Keratinocyte (primary cell): Measurements from ENCODE around the gene SPATA9. TPM values are rescaled to one million over a fixed set of nuclear protein-coding genes. Genes with fewer than 3 reads are reported as not detected.
A peak's percentile ranks its signal among the peaks of the same experiment; 100 is the strongest.

Experiments used
- DNase-seq: peaks from one replicate; pipeline ENCODE4 v3.0.0-alpha.2; 2011; ENCODE audit warnings: low read depth, missing footprints, low spot score
- FAIRE-seq: peaks from 2 replicates; lab custom pipeline; 2011; peaks lifted over from hg19 to GRCh38; lab: Jason Lieb, UNC
- H2AFZ ChIP-seq: 2 replicates; pipeline ENCODE4 v1.6.0; 2012; ENCODE audit warnings: low read length, control low read depth, inconsistent platforms; ENCODE audit not compliant: control insufficient read depth
- H3K27ac ChIP-seq: 2 replicates; pipeline ENCODE4 v1.5.1; 2011; ENCODE audit warnings: low read length; ENCODE audit not compliant: control insufficient read depth, insufficient read depth
- H3K27me3 ChIP-seq: 3 replicates; pipeline ENCODE4 v1.6.0; 2011; ENCODE audit warnings: low read length; ENCODE audit not compliant: control insufficient read depth, insufficient read depth; ENCODE audit errors: extremely low read depth
- H3K36me3 ChIP-seq, 2 experiments: 2 replicates in 1 of 2; 3 replicates in 1 of 2; pipeline ENCODE4 v1.5.1; 2011; ENCODE audit warnings: low read length in 2 of 2, mild to moderate bottlenecking in 1 of 2; ENCODE audit not compliant: control insufficient read depth in 2 of 2, insufficient read depth in 2 of 2; ENCODE audit errors: extremely low read depth in 1 of 2
- H3K4me1 ChIP-seq: 3 replicates; pipeline ENCODE4 v1.5.1; 2011; ENCODE audit warnings: low read length; ENCODE audit not compliant: control insufficient read depth, insufficient read depth; ENCODE audit errors: extremely low read depth
- H3K4me2 ChIP-seq: 3 replicates; pipeline ENCODE4 v1.6.0; 2011; ENCODE audit warnings: low read depth, low read length; ENCODE audit not compliant: control insufficient read depth, insufficient read depth; ENCODE audit errors: extremely low read depth
- H3K4me3 ChIP-seq, 3 experiments: fragments of 200-600 bp in 1 of 3; sonication (generic) in 1 of 3; 2 replicates in 2 of 3; 3 replicates in 1 of 3; pipeline ENCODE4 v1.5.1; 2011 to 2016; ENCODE audit warnings: low read length in 3 of 3, mild to moderate bottlenecking in 3 of 3, control low read depth in 2 of 3, inconsistent platforms in 1 of 3, low read depth in 1 of 3, mixed read lengths in 1 of 3, mixed run types in 1 of 3, moderate library complexity in 1 of 3; ENCODE audit not compliant: control insufficient read depth in 2 of 3, insufficient read depth in 2 of 3; ENCODE audit errors: extremely low read depth in 1 of 3
- H3K79me2 ChIP-seq: 2 replicates; pipeline ENCODE4 v1.6.0; 2012; ENCODE audit warnings: low read length; ENCODE audit not compliant: control insufficient read depth, insufficient read depth
- H3K9ac ChIP-seq: 3 replicates; pipeline ENCODE4 v1.6.0; 2011; ENCODE audit warnings: low read length; ENCODE audit not compliant: control insufficient read depth, insufficient read depth; ENCODE audit errors: extremely low read depth
- H3K9me1 ChIP-seq: 3 replicates; pipeline ENCODE4 v1.6.0; 2011; ENCODE audit warnings: low read length; ENCODE audit not compliant: control insufficient read depth, insufficient read depth; ENCODE audit errors: extremely low read depth
- H3K9me3 ChIP-seq: 2 replicates; pipeline ENCODE4 v1.5.1; 2012; ENCODE audit warnings: low read depth, low read length; ENCODE audit not compliant: control insufficient read depth
- H4K20me1 ChIP-seq: 3 replicates; pipeline ENCODE4 v1.6.0; 2011; ENCODE audit warnings: low read length; ENCODE audit not compliant: control insufficient read depth, insufficient read depth; ENCODE audit errors: extremely low read depth
- EZH2 ChIP-seq: IDR thresholded peaks from one replicate; pipeline ENCODE4 v1.6.1; 2012; ENCODE audit warnings: inconsistent platforms, mild to moderate bottlenecking, low read length, moderate library complexity
- dilution Hi-C: fragments of 300-500 bp; cut with MboI; formaldehyde crosslinking; loops from one replicate; pipeline ENCODE4 v1.7.0; 2020; ENCODE audit warnings: low sequenced_read_pairs; ENCODE audit not compliant: extremely low pct_ligation_motif_present
- polyA plus RNA-seq, 5 experiments: library from polyadenylated mRNA; depleted of rRNA in 3 of 5; stranded (reverse) in 3 of 5; stranded (forward) in 1 of 5; unstranded in 1 of 5; fragments of >200 nt; gene quantifications; 1 replicate in 1 of 5; 2 replicates in 3 of 5; 3 replicates in 1 of 5; pipeline versions ENCODE4 v1.2.1 to v1.2.3, GENCODE V29; 2011 to 2012; ENCODE audit warnings: missing spikeins in 2 of 5, low read depth in 1 of 5, low replicate concordance in 1 of 5
- TF ChIP-seq, protein P1 (sequence below), 3 experiments: IDR thresholded peaks in 1 of 3; conservative IDR thresholded peaks in 1 of 3; optimal IDR thresholded peaks in 1 of 3; 2 replicates in 2 of 3; 3 replicates in 1 of 3; pipeline versions ENCODE3 to v1.5.1; 2011; ENCODE audit warnings: low read length in 3 of 3, mild to moderate bottlenecking in 3 of 3, moderate library complexity in 2 of 3, control low read depth in 1 of 3, inconsistent platforms in 1 of 3; ENCODE audit not compliant: insufficient read depth in 2 of 3; ENCODE audit errors: extremely low read depth in 1 of 3

Gene SPATA9
- polyA plus RNA-seq, 1 donor (not counting 4 experiments of a cell fraction or from before 2014, with no cell fraction given) = not detected

- H3K79me2 ChIP-seq = no peaks in the 10 kb centered on the region
- DNase-seq (no peak), FAIRE-seq (no peak)
- peak overlapping the region; percentile 13 for H3K9ac ChIP-seq
- peak overlapping the region; percentile 40 for H3K4me2 ChIP-seq
- H3K36me3 ChIP-seq = no peaks in the 10 kb centered on the region
- H3K4me3 ChIP-seq = no peak overlapping the region
- no peaks in the 10 kb centered on the region for H3K9me1 ChIP-seq
- no peaks in the 10 kb centered on the region for H4K20me1 ChIP-seq
- H3K9me3 ChIP-seq = no peaks in the 10 kb centered on the region
- H3K4me1 ChIP-seq = peaks cover 11% of the 10 kb centered on the region
- no peaks in the 10 kb centered on the region for H3K27me3 ChIP-seq
- H2AFZ ChIP-seq = peak overlapping the region; percentile 58
- TF ChIP-seq, protein P1, sequence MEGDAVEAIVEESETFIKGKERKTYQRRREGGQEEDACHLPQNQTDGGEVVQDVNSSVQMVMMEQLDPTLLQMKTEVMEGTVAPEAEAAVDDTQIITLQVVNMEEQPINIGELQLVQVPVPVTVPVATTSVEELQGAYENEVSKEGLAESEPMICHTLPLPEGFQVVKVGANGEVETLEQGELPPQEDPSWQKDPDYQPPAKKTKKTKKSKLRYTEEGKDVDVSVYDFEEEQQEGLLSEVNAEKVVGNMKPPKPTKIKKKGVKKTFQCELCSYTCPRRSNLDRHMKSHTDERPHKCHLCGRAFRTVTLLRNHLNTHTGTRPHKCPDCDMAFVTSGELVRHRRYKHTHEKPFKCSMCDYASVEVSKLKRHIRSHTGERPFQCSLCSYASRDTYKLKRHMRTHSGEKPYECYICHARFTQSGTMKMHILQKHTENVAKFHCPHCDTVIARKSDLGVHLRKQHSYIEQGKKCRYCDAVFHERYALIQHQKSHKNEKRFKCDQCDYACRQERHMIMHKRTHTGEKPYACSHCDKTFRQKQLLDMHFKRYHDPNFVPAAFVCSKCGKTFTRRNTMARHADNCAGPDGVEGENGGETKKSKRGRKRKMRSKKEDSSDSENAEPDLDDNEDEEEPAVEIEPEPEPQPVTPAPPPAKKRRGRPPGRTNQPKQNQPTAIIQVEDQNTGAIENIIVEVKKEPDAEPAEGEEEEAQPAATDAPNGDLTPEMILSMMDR (optimal IDR thresholded peaks at IDR 0.05 in 1 of 3, IDR thresholded peaks at IDR 0.05 in 1 of 3, conservative IDR thresholded peaks at IDR 0.05 in 1 of 3; ENCODE audit: extremely low read depth in 1 of 3, insufficient read depth in 2 of 3, low read length in 3 of 3) = peak; percentile 69 to 73 (median 70)
- TF ChIP-seq EZH2 = no peak
- no peak overlapping the region for H3K27ac ChIP-seq
- dilution Hi-C loops = no loop called here
These were observed 38.3 kb downstream of the SPATA9 start for GRCh38 chr5:95644351-95645042.

DNA sequence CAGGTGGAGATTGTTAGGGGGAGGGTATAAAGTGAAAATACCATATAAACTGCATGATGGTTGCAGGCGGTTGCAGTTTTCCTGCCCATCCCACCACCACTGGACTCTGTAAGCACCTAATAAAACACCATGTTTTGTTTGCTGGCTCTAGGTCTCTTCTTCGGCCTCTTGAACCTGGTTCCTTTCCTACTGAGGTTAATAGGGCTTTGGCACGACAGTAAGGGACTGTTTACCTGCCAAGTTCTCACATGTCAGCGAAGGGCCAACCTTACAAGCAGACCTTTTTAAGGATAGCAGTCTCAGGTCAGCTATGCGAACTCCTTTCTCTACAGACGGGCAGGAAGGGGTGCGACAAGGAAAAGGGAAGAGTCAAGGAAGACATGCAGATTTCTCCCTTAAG is 39.6 kb downstream of the SPATA9 start:
- Histone ChIP-seq H4K20me1 (no peaks in the 10 kb centered on the region), H3K4me2 (no peak overlapping the region), H3K79me2 (no peaks in the 10 kb centered on the region), H3K36me3 (no peaks in the 10 kb centered on the region), H3K9me1 (no peaks in the 10 kb centered on the region), H3K27me3 (no peaks in the 10 kb centered on the region), H3K27ac (no peak overlapping the region), H2AFZ (no peak overlapping the region), H3K9ac (no peak overlapping the region), H3K4me1 (peaks cover 11% of the 10 kb centered on the region), H3K4me3 (no peak overlapping the region), H3K9me3 (no peaks in the 10 kb centered on the region)
- DNase-seq (no peak), FAIRE-seq (no peak)
- dilution Hi-C loops = no loop called here
- no peak for TF ChIP-seq EZH2
- TF ChIP-seq, protein P1 (optimal IDR thresholded peaks at IDR 0.05 in 1 of 3, IDR thresholded peaks at IDR 0.05 in 1 of 3, conservative IDR thresholded peaks at IDR 0.05 in 1 of 3; ENCODE audit: extremely low read depth in 1 of 3, insufficient read depth in 2 of 3, low read length in 3 of 3) = no peak
